Bronchial epithelial cell (primary cell): ENCODE data around the gene ETV3. TPM values are rescaled to one million over a fixed set of nuclear protein-coding genes. Genes with fewer than 3 reads are reported as not detected.
"Not testable (repeated sequence)": the region's sequence is repeated elsewhere in the genome, so short reads cannot be mapped to it uniquely, and the experiment has no call there.

ENCODE experiments used
- DNase-seq: peaks from one replicate; pipeline ENCODE4 v3.0.0-alpha.2; 2010; ENCODE audit warnings: low read depth
- FAIRE-seq: peaks from 2 replicates; lab custom pipeline; 2011; peaks lifted over from hg19 to GRCh38; lab: Jason Lieb, UNC
- H3K27me3 ChIP-seq: 2 replicates; pipeline ENCODE4 v1.5.1; 2011; ENCODE audit warnings: low read length; ENCODE audit not compliant: control insufficient read depth, insufficient read depth
- H3K36me3 ChIP-seq: 2 replicates; pipeline ENCODE4 v1.5.1; 2011; ENCODE audit warnings: low read length; ENCODE audit not compliant: control insufficient read depth, insufficient read depth
- H3K4me3 ChIP-seq: 2 replicates; pipeline ENCODE4 v1.5.1; 2011; ENCODE audit warnings: mild to moderate bottlenecking, low read depth, low read length, control low read depth
- total RNA-seq: library from RNA; depleted of rRNA; stranded (reverse); fragments of >200 nt; gene quantifications from 2 replicates; pipeline ENCODE4 v1.2.1, GENCODE V29; 2014
- TF ChIP-seq, protein P1 (sequence below): IDR thresholded peaks from 2 replicates; pipeline ENCODE4 v1.5.1; 2011; ENCODE audit warnings: mild to moderate bottlenecking, moderate library complexity, low read length, control low read depth, inconsistent platforms; ENCODE audit not compliant: insufficient read depth, severe bottlenecking

Gene ETV3
- 17.1 and 17.9 TPM in 2 replicates for total RNA-seq

DNA sequence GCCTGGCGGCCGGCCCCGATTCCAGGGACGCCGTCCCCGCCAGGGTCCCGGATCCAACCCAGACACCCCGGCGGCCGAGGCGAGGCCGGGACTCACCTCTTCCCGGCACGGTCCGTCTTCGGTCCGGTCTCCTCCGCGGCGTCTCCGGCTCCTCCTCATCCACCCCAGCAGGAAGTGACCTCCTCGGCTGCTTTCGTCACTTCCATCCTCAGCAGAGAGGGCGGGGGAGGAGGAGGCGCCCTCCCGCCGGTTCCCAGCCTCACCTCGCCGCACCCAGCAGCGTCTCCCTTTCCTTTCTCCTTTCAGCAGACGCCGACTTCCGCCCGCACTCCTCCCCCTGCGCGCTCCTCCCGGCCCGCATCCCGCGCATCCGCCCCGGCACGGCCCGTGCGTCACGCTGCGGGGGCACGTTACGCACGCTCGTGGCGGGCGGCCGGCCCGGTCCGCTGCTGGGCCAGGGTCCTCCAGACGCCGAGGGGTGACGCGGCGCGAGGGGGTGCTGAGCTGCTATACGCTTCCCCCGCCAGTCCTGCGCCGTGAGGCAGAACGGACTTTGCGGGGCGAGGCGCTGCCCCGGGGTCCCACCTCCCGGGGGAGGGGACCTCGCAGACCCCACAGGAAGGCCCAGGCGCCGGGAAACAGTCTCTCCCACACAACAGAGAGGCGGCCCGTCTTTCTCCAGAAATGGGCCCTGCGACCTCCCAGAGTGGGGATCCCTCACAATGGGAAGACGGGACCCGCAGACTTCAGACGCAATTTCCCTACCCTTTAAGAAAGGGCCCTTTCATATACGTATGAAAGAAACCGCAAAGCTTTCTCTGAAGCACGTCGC lies at the start of gene ETV3:
TSS of gene ETV3 (minus strand) at position 176 of the 832 bp plus-strand sequence. CDS start 2,043 bp downstream, outside the sequence.
- no peaks in the 10 kb centered on the region for H3K27me3 ChIP-seq
- peak within 1 kb of the TSS; percentile 98 for H3K4me3 ChIP-seq
- FAIRE-seq (no peak), DNase-seq (peak; percentile 91)
- TF ChIP-seq, protein P1, sequence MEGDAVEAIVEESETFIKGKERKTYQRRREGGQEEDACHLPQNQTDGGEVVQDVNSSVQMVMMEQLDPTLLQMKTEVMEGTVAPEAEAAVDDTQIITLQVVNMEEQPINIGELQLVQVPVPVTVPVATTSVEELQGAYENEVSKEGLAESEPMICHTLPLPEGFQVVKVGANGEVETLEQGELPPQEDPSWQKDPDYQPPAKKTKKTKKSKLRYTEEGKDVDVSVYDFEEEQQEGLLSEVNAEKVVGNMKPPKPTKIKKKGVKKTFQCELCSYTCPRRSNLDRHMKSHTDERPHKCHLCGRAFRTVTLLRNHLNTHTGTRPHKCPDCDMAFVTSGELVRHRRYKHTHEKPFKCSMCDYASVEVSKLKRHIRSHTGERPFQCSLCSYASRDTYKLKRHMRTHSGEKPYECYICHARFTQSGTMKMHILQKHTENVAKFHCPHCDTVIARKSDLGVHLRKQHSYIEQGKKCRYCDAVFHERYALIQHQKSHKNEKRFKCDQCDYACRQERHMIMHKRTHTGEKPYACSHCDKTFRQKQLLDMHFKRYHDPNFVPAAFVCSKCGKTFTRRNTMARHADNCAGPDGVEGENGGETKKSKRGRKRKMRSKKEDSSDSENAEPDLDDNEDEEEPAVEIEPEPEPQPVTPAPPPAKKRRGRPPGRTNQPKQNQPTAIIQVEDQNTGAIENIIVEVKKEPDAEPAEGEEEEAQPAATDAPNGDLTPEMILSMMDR = no peak
- H3K36me3 ChIP-seq = peaks cover 16% of the 10 kb centered on the region

DNA sequence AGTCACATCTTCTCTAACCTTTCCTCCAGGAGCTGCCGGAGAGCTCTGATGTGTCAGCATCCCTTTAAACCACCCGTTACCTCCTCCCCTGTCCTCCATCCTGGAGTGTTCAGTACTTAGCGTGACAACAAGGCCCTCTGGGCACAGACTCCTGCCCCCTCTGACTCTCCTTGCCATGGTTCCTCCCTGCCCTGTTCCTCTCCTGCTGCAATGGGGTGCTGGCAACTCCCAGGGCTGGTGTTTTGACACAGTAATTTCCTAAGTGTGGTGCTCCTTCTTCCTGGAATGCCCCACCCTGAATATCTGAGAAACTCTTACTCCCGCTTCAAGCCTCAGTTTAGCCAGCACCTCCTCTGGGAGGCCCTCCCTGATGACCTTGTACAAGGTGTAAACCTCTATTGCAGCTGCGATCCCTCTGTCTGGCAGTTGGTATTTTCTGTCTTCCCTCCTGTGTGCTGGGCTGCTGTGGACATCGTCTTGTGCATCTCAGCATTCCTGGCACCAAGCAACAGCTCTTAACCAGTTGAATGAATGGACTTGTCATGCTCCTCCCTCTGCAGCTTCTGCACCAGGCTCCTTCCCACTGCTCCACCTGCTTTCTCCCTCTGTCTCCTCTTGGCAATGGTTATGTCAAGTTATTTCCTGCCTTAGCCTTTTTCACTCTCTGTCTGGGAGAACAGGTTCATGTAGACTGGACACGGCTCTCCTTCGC lies 48.2 kb upstream of the ETV3 start:
- TF ChIP-seq, protein P1 = no peak
- Histone ChIP-seq H3K36me3 (no peaks in the 10 kb centered on the region), H3K4me3 (no peak overlapping the region), H3K27me3 (peaks cover 4% of the 10 kb centered on the region)
- DNase-seq = no peak
- FAIRE-seq = peak; percentile 81

DNA sequence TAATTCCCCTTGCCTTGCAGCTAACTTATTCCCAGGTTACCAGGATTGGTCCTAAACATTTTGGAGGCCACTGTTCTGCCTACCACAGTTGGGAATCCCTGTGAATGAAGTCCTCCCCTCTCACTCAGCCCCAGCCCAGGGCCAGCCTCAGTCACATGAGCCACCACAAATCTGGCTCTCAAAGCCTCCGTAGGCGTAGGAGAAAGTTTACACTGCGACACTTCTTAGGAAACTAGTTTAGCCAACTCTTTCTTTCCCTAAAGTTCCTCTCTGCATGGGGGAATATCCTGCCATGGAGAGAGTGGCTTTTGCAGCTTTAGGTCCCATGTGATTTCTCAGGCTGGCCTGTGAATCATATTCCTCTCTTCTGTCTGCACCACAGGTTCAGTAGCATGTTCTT lies 45.7 kb upstream of the ETV3 start:
- TF ChIP-seq, protein P1 = no peak
- DNase-seq = no peak

DNA sequence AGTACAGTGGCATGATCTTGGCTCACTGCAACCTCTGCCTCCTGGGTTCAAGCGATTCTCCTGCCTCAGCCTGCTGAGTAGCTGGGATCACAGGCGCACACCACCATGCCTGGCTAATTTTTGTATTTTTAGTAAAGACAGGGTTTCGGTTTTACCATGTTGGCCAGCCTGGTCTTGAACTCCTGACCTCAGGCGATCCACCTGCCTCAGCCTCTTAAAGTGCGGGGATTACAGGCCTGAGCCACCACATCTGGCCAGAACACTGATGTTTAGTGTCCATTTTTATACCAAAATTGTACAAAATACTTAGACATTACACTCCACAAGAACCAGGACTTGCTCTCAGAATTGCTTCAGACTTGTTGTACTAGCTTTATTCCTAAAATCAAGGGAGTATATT lies 44.2 kb upstream of the ETV3 start:
- not testable (repeated sequence) for H3K36me3 ChIP-seq, FAIRE-seq, DNase-seq, H3K4me3 ChIP-seq, H3K27me3 ChIP-seq

More for the DNA sequence above, 45.7 kb upstream of the ETV3 start:
- Histone ChIP-seq H3K4me3 (no peak overlapping the region), H3K36me3 (no peaks in the 10 kb centered on the region), H3K27me3 (peaks cover 6% of the 10 kb centered on the region)
- FAIRE-seq = no peak

DNA sequence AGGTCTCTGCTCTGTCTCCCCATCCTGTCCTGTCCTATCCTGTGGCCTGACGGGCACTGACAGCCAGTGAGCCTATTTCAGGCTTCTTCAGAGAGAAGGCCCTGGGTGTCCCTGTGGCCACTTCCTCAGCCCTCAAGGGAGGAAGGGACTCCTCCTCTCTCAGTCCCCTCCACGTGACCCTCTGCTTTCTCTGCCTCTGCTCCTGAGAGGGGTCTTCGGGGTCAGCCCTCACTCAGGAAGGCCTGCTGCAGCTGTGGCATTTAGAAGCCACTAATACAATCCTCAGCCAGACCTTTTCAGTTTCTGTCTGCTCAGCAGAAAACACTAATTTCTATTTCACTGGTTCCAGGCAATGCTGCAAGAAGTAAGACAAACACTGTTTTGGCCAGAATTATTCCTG lies 43.6 kb upstream of the ETV3 start:
- TF ChIP-seq, protein P1 = no peak
- Histone ChIP-seq H3K36me3 (no peaks in the 10 kb centered on the region), H3K27me3 (peaks cover 11% of the 10 kb centered on the region), H3K4me3 (no peak overlapping the region)
- DNase-seq (no peak), FAIRE-seq (no peak)

DNA sequence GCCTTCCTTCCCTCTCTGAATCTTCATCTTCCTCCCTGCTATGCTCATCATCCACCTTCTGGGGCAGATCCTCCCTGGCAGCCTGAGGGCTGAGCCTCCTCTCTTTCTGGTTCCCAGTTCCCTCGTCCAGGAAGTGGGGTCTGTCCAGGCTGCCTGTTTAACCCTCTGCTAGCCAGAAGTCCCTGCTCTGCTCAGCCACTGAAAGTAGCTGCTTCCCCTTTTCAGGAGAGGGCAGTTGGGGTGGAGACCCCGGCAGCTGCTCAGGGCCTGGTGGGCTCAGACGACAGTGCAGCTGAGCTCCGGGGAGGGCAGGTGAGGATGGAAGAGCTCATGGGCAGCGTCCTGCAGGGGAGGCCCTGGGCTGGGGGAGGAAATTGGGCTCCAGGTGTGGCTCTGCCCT lies 43.1 kb upstream of the ETV3 start:
- DNase-seq (no peak), FAIRE-seq (no peak)
- TF ChIP-seq, protein P1 = no peak
- no peak overlapping the region for H3K4me3 ChIP-seq
- H3K36me3 ChIP-seq = no peaks in the 10 kb centered on the region
- peaks cover 11% of the 10 kb centered on the region for H3K27me3 ChIP-seq
